Erythroblast (primary cell): ENCODE measurements around the gene UGT1A5.

Experiments used
- GATA1 ChIP-seq: IDR thresholded peaks from 2 replicates; pipeline ENCODE4 v1.6.1; 2011; ENCODE audit warnings: low read depth, mild to moderate bottlenecking, control low read depth, low read length, moderate library complexity
- POLR2A ChIP-seq: IDR thresholded peaks from 2 replicates; pipeline ENCODE4 v1.6.1; 2011; ENCODE audit warnings: mild to moderate bottlenecking, low read length

DNA sequence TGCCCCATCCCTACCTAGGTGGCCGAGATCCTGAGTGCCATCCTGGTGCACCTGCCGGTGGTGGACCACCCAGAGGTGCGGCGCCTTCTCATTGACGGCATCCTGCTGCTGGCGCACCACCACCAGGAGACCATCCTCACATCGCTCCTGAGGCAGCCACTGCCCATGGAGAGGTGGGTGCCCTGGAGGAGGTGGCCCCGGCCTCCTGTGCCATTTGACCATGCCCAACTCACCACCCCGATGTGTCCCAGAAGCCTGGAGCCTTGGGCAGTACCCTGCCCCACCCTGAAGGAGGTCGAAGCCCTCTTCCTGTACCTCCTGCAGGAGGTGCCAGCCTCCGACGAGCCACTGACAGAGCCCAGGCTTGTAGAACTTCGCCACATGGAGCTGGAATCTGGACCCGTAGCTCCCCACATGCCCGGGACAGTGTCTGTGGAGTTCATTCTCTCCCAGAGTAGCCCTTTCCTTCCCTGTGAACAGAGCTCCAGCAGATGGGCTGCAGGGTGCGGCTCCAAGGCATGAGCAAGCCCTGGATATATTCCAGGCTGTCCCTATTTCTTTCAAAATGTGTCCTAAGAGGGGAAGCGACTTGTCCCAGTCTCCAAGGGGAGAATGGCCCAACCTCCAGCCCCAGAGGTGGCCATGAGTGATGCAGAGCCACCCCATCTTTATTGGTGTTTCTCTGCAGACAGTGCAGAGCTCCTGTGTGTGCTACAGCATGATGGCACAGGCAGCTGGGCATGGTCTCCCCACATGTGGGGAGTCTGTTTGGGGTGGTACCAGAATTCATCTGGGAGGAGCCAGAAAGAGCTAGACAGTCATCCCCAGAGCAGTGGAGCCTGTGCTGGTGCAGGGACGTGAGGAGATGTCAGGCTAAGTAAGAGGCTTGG lies 107.4 kb downstream of the UGT1A5 start:
- no peak for TF ChIP-seq POLR2A
- no peak for TF ChIP-seq GATA1
